Stimulated activated CD4-positive, alpha-beta T cell treated with anti-CD3 and anti-CD28 coated beads, Interleukin-2, amount 100 ng/mL, for 48 hours (primary cell): ENCODE measurements around the gene CRYL1.

ENCODE experiments used
- DNase-seq, 2 donors: peaks; one replicate each; pipeline ENCODE4 v3.0.0-alpha.2; 2020

CRYL1 gene

GRCh38 chr13:20525601-20526544 is at the start of gene CRYL1:
TSS of gene CRYL1 (minus strand) at chr13:20525857. CDS start at chr13:20525794, 63 bp downstream.
- peak; percentile 59 to 66 for DNase-seq

GRCh38 chr13:20573636-20574035 is 48.0 kb upstream of the CRYL1 start:
- DNase-seq = no peak

- no peak for DNase-seq
Measured at GRCh38 chr13:20573186-20573585, 47.5 kb upstream of the CRYL1 start.

GRCh38 chr13:20571676-20572075 is 46.0 kb upstream of the CRYL1 start:
- no peak for DNase-seq

GRCh38 chr13:20570517-20570916 is 44.9 kb upstream of the CRYL1 start:
- DNase-seq = no peak

- DNase-seq = no peak
Measured at GRCh38 chr13:20567881-20568528, 42.3 kb upstream of the CRYL1 start.

- peak; percentile 73 to 74 for DNase-seq
Measured at GRCh38 chr13:20566898-20567874, 41.5 kb upstream of the CRYL1 start, which contains the start of gene IFT88. TSS of gene IFT88 (plus strand) at chr13:20567157. CDS start at chr13:20574386, 7,229 bp downstream.

- DNase-seq = no peak
Measured at GRCh38 chr13:20566468-20566897, 40.8 kb upstream of the CRYL1 start.

- no peak for DNase-seq
Measured at GRCh38 chr13:20565115-20565736, 39.6 kb upstream of the CRYL1 start.

GRCh38 chr13:20561741-20562140 is 36.1 kb upstream of the CRYL1 start:
- no peak for DNase-seq

- no peak for DNase-seq
Measured at GRCh38 chr13:20559659-20560356, 34.2 kb upstream of the CRYL1 start.

- no peak for DNase-seq
Measured at GRCh38 chr13:20558982-20559381, 33.3 kb upstream of the CRYL1 start.

GRCh38 chr13:20553311-20553710 is 27.7 kb upstream of the CRYL1 start:
- no peak for DNase-seq

GRCh38 chr13:20550799-20551198 is 25.1 kb upstream of the CRYL1 start:
- DNase-seq = no peak

- DNase-seq = no peak
Measured at GRCh38 chr13:20547479-20547908, 21.8 kb upstream of the CRYL1 start.

GRCh38 chr13:20546556-20546955 is 20.9 kb upstream of the CRYL1 start:
- no peak for DNase-seq

GRCh38 chr13:20544201-20544923 is 18.7 kb upstream of the CRYL1 start:
- no peak for DNase-seq

GRCh38 chr13:20536992-20537391 is 11.3 kb upstream of the CRYL1 start:
- DNase-seq = no peak

GRCh38 chr13:20534038-20534608 is 8.5 kb upstream of the CRYL1 start:
- DNase-seq = no peak

GRCh38 chr13:20528452-20528851 is 2.8 kb upstream of the CRYL1 start:
- DNase-seq = peak in 1 of 2 donors; percentile 15
